GM19043 (cell line): Measurements from ENCODE around the gene BIRC7.

Experiments
- ATAC-seq: cut with Tn5 transposase; IDR thresholded peaks from one replicate; pipeline ENCODE4 v1.9.1; 2021; ENCODE audit warnings: low read depth; ENCODE audit not compliant: unreplicated experiment

Gene BIRC7

GRCh38 chr20:63223121-63223825 lies 12.4 kb upstream of the BIRC7 start:
- ATAC-seq, result no peak

GRCh38 chr20:63223826-63224207 lies 11.9 kb upstream of the BIRC7 start:
- no peak for ATAC-seq

GRCh38 chr20:63224412-63225081 lies 11.2 kb upstream of the BIRC7 start:
- no peak for ATAC-seq

- no peak for ATAC-seq
Measured at GRCh38 chr20:63225082-63225454, 10.6 kb upstream of the BIRC7 start.

- ATAC-seq, result no peak
Measured at GRCh38 chr20:63226042-63226943, 9.4 kb upstream of the BIRC7 start.

GRCh38 chr20:63227260-63227659 lies 8.4 kb upstream of the BIRC7 start:
- no peak for ATAC-seq

GRCh38 chr20:63228806-63229205 lies 6.9 kb upstream of the BIRC7 start:
- no peak for ATAC-seq

- ATAC-seq, result no peak
Measured at GRCh38 chr20:63230800-63231268, 4.9 kb upstream of the BIRC7 start.

GRCh38 chr20:63232235-63233060 lies 3.3 kb upstream of the BIRC7 start:
- no peak for ATAC-seq

- ATAC-seq, result no peak
Measured at GRCh38 chr20:63233061-63233344, 2.7 kb upstream of the BIRC7 start.

- ATAC-seq, result no peak
Measured at GRCh38 chr20:63233924-63234323, 1.8 kb upstream of the BIRC7 start.

GRCh38 chr20:63234693-63235398 lies 859 bp upstream of the BIRC7 start:
- no peak for ATAC-seq

- ATAC-seq, result no peak
Measured at GRCh38 chr20:63236116-63236837, 572 bp downstream of the BIRC7 start.

GRCh38 chr20:63238031-63238430 lies 2.3 kb downstream of the BIRC7 start:
- ATAC-seq, result no peak

GRCh38 chr20:63238514-63239125 lies 2.9 kb downstream of the BIRC7 start:
- no peak for ATAC-seq

- no peak for ATAC-seq
Measured at GRCh38 chr20:63239431-63239830, 3.7 kb downstream of the BIRC7 start.

GRCh38 chr20:63240004-63240403 lies 4.3 kb downstream of the BIRC7 start:
- no peak for ATAC-seq

- no peak for ATAC-seq
Measured at GRCh38 chr20:63241272-63241671, 5.6 kb downstream of the BIRC7 start.

- no peak for ATAC-seq
Measured at GRCh38 chr20:63242736-63243135, 7.0 kb downstream of the BIRC7 start.
